ENCODE data around the gene XPR1.

- no peak for TF ChIP-seq CTCF (optimal IDR thresholded peaks at IDR 0.05 in 1 of 3, IDR thresholded peaks at IDR 0.05 in 1 of 3, conservative IDR thresholded peaks at IDR 0.05 in 1 of 3; ENCODE audit: extremely low read depth in 1 of 3, insufficient read depth in 2 of 3, low read length in 3 of 3)
- TF ChIP-seq EZH2 (IDR thresholded peaks at IDR 0.05; ENCODE audit: low read length) = no peak
These were observed 8.9 kb upstream of the XPR1 start for GRCh38 chr1:180622658-180623508.

Measured in keratinocyte (primary cell).